GOT3 (cell line): ENCODE measurements around the gene WWOX.

Source experiments
- DNase-seq: peaks from one replicate; lab custom pipeline; 2025; ENCODE audit warnings: mixed read lengths; lab: John Stamatoyannopoulos, UW

The WWOX gene

DNA sequence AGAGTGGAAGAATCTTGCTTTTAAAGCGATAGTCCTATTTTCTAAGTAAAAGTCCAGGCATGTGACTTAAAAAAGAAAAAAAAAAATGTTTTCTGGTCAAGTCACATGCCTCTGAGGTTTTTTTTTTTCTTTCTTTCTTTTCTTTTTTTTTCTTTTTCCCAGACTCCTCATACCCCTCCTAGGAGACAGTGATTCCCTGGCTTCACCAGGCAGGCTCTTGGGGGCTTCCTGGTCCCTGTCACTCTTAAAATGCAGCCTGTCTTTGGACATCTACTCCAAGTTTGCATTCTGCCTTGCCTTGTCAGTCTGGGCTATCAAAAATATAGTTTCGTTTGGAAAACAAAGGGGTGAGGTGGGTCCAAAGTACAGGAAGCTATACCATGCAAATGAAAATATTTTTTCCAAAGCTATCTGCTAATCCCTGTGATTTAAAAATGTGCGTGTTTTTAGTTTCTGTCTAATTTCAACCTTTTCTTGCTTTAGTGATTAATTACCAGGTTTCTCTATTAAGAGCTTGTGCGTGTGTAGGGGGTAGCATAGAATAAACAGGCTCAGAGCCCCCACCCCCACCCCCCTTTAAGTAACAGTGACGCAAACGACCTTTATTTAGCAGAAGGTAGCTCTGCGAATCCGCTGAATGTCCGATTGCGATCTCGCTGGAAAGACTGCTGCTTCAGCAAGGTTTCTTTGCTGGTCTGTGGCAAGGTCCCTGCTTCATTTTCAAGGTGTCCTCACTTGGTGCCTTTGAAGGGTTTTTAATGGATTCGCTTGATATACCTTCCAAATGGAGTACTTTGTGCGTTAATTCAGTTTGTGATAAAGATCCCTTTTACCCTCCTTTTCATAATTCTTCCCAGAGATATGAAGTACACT lies 510.2 kb downstream of the WWOX start:
- no peak for DNase-seq

DNA sequence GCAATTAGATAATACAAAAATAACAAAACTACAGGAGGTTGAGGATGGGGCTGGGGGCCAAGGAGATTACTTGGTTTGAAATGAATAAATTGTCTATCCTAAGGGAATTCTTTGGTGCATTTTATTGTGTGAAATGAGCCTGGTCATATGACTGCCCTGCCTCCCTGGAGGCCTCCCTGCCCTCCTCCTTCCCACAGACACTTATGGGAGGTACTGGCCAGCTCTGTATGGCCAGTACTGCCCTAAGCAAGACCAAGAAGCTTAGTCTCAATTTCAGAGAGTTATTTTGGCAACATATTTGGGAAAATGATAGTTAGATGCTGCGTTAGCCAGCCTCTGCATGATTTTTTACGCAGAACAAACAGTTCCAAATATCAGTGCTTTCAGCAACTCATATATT lies 511.9 kb downstream of the WWOX start:
- no peak for DNase-seq

DNA sequence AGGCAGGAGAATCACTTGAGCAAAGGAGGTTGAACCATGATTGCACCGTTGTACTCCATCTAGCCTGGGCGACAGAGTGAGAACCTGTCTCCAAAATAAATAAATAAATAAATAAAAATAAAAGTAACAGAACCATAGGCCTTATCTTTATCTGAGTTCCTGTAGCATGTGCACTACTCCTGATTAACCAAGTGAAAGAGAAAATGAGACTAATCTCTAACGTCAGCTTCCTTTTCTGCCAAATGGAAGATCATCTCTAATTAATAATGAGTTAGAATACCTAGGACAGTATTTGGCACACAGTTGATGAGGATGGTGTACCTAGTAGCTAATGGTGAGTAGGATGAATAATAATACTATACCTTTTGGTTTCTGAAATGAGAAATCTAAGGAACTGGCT lies 520.4 kb downstream of the WWOX start:
- DNase-seq, result no peak

DNA sequence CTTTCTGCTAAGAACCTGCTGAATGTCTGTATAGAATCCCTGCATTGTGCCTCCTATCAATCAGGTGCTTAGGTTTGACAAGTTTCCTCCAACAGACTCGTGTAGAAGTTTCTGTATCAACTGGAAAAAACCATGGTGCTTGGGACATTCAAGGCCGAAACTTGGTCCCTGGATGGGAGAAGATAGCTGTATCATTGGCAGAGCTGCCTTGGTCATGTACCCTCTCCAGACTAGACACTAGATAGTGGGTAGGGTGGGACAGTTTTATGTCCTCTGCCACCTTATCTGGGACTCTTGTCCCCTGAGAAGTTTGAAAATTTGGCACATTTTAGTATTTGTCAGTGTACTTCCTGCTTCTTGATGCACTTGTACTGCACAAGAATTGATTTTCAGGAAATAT lies 520.8 kb downstream of the WWOX start:
- no peak for DNase-seq

DNA sequence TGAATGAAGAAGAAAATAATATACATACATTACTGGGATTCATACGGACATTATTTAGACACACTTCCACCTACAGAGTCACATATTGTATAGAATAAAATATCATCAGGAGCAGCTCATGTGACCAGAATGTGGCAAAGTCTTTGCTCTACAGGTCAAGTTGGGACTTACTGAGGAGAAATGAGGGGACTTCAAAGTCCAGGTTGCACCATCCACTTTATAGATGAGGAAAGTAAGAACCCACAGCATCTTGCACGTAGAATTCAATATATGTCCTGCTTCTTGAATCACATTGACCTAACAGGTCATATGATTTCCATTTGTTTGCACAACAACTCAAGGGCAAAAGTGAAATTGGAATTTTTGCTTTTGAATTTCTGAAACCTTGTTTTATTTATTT lies 524.3 kb downstream of the WWOX start:
- DNase-seq, result no peak

DNA sequence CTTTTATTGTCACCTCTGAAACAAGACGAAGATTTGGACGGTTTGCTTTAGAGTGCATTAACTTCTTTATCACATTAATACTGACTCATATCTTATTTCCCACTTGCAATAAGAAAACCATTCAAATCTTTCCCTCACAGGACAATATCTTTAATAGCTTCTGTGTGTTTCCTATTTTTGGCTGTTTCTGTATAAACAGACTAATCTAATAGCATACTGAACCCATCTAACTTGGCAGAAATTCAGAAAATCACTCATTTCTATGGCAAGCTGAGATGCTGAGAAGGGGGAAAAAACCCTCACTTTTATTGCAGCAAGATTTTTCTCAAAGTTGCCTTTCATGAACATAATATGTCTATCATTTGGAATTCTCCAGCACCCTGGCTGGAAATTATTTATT lies 524.9 kb downstream of the WWOX start:
- no peak for DNase-seq

DNA sequence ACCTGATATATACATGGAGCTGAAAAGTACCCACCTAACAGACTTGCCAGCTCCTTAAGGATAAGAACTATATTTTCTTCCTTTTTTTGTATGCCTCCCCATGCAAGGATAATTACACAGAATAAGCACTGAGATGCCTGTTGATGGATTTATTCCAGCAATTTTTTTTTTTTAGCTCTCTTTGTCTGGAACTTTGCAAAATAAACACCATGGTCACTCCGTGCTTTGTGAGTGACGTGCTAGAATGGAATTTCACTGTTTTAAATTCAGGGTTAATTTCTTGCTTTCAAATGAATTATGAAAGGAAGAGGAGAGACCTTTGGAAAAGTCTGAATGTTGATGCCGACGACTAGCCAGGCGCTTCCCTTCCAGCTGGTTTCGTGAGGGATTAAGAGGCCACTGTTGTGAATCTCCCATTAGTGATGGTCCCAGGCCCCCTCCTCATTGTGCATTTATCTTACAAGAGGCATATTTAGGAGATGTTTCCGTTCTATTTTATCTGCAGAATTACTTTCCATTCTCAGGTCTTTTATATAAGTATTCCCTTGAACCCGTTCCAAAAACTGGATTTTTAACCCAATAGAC lies 529.1 kb downstream of the WWOX start:
- no peak for DNase-seq

DNA sequence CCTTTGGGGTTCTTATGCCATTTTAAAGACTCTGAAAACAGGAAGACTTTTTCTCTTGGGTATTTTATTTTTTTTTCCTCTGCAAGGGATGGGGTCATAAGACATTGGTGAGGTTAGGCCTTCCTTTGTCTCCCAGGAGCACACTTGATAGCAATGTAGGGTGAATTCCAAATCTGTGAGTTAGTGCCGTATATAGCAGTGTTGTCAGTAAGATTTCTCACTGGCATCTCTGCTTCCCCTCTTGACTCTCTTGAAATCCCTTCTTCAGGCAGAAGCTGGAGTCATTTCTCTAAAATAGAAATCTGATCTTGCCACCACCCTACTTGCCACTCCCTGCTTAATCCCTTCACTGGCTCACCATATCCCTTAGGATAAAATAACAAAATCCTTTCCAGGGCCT lies 529.7 kb downstream of the WWOX start:
- DNase-seq, result no peak

DNA sequence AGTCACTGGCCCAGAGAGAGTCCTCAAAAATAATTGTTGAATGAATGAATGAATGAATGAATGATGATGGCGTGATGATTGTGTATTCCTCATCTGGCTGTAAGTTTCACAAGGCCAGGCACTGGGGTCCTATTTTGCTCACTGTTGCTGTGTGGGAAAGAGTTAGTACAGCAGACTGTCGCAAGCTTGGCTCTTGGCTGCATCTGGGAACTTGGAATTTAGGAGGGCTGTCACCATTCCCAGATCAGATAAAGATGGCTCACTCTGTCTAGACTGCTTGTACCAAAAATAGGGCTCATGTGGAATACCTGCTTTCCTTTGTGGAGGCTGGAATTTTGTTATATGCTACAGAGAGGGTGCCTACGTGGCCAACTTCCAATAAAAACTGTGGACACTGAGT lies 530.6 kb downstream of the WWOX start:
- no peak for DNase-seq

DNA sequence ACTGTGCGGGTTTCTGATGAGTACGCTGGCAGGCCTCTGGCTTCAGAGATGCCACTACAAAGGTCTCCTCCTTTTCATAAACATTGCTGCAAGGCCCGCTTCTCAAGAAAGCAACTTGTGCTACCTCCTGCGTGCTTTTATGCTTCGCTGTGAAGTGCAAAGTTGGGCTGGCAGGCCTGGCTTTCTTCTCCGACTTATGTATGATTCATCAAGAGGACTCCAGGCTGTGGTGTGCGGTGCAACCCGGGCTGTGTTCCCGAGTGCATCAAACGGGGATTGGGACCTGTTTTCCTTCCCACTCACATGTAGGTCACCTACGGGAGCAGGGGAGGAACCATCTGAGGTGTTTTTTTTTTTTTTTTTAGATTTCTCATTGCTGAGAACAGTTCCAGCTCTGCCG lies 534.1 kb downstream of the WWOX start:
- DNase-seq, result no peak

DNA sequence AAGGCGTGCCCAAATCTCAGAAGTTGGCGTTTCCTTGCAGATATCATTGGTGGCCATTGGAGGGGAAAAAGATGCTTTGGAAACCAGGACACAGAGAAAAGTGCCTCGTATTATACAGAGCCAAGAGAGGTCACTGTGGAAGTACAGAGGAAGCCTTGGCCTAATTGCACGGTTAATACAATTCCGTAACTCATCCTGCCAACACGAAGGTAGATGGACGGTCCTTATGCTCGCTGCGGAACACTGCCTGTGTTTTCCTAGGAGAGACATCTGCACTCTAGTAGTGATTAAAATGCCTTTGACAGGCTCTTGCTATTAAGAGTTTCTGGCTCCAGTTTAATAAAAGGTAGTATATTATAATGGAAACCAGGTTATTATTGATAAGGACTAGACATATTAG lies 536.4 kb downstream of the WWOX start:
- DNase-seq, result no peak

DNA sequence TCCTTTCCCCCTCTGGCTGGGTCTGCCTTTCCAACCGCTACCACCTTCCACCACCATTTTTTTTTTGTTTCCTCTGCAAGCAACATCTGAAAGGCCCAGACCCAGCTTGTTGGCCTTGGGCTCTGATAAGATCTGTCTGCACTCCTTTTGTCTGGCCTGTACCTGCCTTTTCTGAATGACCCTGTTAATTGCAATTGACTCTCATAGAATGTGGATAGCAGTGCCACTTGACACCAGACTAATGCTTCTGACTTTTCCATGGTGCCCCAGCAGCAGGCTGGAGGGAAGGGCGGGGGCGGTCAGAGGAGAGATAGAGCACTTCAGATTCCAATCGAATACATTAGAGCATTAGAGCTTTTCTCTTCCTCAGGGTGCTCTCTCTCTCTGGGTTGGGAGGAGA lies 538.9 kb downstream of the WWOX start:
- no peak for DNase-seq

DNA sequence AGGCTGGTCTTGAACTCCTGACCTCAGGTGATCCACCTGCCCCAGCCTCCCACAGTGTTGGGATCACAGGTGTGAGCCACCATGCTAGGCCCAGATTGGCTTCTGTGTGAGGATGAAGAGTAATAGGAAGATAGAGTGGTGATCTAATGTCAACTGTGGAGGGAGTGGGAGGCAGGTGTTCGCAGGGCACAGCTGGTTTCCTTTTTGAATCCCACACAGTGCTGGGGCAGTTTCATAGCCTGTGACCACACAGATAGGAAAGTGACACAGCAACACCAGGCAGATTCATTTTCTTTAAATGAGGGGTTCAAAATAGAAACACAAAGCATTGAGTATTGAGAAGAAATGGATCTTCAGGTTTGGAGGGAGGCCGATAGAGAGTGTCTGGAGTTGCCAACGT lies 540.3 kb downstream of the WWOX start:
- no peak for DNase-seq

DNA sequence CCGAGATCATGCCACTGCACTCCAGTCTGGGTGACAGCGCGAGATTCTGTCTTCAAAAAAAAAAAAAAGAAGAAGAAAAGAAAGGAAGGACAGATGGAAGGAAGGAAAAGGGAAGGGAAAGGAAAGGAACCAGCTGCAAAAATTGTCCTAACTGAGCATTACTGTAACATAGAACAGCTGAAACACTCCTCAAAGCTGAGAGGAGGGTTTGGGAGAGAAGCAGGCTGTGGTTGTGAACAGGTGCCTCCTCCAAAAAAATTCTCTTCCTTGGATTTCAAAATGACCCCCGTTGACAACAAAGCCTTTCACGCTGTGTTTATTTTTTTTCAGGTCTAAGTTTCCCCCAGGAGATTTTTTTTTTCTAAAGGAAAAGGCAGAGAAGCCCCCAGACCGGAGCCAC lies 541.4 kb downstream of the WWOX start:
- no peak for DNase-seq

DNA sequence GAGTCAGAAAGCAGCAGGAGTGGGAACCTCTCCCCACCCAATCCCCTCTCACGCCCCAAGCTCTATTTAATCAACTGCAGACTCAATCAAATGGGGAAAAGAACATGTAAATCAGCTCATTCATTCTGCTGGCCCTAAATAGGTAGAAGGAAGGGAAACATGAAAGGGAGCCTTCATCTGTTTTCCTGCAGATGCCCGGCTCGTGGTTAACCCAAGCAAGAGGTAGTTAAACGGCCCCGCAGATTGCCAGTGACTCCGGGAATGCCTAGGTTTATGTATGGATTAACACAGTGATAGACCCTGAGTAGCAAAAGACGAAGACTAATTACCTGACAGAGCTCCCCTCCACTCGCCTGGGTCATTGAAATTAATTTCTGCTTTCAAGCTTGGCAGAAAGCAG lies 542.0 kb downstream of the WWOX start:
- no peak for DNase-seq

DNA sequence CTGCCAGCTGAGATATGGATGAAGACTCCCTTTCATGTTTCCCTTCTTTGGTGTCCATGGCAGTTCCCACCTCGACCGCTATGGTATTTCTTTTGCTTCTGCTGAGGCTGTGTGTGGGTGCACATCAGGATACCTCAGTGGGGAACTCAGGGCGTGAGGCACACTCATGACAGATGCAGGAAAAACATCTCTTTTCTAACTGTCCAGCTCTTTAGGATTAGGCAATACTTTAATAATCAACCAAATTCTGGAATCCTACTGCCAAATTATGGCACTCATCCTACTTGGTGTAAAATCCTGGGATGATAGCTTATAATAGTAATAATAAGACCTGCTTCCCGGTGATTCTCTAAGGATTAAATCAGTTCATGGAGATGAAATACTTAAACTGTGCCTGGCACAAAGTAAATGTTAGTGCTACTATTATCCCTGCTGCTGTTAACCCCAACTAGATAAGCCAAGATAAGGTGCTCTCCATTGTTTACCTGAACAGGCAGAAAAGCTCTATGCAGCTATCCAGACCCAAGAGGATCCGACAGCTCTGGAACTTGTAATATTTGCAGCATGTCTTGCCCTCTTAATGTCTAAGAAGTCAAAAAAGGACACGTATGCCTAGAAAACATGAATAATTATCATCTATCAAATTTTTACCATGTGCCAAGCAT lies 543.3 kb downstream of the WWOX start:
- no peak for DNase-seq

DNA sequence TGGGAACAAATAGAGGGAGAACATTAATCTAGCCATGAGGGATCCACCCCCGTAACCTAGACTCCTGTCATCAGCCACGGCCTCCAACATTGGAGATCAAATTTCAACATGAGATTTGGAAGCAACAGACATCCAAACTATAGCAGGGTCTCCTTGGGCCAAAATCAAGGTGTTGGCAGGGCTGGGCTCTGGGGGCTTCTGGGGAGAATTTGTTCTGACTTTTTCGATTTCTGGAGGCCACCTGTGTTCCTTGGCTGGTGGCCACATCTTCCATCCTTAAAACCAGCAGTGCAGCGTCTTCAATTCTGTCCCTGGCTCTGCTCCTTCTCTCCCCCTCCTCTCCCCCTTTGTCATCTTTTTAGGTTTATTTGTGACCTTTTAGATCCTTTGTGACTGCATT lies 546.2 kb downstream of the WWOX start:
- DNase-seq, result no peak

DNA sequence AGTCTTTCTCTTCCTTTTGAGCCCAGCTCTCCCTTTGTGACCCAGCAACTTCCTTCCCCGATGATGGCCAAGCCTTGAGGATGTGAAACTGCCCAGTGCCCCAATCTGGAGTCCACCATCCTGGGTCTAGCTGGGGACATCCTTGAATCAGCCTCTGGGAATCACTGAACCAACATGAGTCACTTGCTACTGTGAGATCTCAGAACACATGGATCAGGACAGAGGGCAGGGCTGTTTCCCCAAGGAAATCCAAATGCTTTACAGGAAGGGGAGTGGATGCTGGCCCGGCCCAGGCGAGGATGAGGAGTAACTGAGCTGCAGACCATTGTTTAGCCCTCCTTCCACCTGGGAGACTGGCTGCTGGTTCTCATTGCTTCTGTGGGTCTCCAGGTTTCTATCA lies 547.6 kb downstream of the WWOX start:
- DNase-seq, result no peak

DNA sequence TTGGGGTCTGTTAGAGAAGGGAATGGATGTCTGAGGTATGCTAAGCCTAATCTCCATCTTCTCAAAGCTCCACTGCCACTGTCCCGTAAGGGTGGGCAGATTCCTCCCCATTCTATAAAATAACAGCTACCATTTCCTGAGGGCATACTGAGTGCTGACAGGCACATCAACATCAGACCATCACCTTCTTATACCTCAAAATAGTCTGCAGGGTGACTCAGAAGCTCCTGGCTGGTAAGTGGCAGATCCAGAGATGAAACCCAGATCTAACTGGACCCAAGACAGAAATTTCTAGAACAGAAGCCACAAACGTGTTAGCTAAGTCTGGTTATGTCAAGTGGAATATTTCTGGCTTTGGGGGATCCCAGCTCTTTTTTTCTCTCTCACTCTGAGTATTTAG lies 548.0 kb downstream of the WWOX start:
- DNase-seq, result no peak

DNA sequence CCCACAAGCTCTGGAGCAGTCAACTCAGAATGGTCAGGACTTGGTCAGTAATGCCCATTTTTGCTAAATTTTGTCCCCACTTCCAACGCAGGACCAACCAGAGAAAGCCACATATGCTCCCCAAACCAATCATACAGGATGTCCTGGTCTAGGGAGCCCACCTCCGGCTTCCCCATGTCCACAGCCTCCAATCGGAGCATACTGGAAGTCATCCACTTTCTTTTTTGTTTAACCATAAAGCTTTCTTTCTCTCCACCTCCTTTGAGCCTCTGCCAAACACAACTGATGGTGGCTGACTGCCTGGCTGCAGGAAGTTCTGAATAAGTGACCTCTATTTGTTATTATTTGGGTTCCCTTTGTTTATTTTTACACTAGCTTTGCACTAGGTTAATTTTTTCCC lies 549.1 kb downstream of the WWOX start:
- no peak for DNase-seq

DNA sequence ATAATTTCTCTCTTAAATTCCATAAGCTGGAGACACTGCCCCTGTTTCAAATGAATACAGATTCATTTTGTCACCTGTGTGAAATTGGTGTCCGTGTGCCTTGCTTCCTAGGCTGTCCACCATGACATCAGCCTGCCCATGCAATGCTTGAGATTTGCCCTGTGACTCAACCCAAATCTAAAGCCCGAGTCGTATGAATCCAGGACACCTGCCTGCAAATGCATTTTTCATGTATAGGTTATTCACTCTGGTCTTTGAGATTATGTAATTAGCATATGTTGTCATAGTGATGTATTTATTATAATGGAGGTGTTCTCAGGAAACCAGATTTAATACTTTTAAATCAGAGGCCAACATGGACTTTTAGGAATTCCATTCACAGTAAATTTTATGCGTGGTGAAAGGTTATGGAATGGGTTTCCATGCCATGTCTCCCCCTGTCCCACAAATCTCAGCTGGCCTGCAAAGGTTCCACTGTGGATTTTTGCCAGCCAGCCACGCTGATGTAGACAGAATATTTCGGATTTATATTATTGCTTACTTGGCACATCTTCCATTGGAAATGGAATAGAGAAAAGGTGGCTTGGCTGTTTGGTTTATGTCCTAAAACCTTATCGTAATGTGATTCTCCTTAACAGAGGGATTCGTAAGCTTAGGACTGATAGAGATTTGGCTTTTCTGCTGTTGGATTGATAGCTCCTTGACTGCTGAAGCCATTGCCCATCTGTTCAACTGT lies 551.1 kb downstream of the WWOX start:
- no peak for DNase-seq

DNA sequence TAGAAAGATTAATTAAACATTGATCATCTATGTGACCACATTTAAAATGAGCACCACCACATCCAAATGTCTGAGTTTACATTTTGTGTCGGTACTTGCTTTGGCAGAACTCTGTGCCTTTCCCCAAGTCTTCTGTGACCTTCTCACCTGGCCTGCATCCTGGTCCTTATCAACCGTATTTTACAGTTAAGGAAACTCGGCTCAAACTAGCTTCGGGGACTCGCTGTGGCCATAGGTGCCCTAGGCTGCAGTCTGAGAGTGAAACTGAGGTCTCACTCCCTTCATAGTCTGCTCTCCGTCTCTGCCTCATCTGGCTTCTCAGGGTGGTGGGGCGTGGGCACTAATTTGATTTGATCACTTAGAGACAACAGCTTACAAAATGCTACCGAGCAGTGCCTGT lies 555.5 kb downstream of the WWOX start:
- no peak for DNase-seq
